Left forelimb (tissue), 1 donor: ENCODE results near the gene AFAP1L1.
A peak's percentile ranks its signal among the peaks of the same experiment; 100 is the strongest.
"Not testable (repeated sequence)": the region's sequence is repeated elsewhere in the genome, so short reads cannot be mapped to it uniquely, and the experiment has no call there.

Experiments used
- DNase-seq: peaks from one replicate; pipeline ENCODE4 v3.0.0-alpha.2; 2018; ENCODE audit warnings: low spot score

Gene AFAP1L1

DNA sequence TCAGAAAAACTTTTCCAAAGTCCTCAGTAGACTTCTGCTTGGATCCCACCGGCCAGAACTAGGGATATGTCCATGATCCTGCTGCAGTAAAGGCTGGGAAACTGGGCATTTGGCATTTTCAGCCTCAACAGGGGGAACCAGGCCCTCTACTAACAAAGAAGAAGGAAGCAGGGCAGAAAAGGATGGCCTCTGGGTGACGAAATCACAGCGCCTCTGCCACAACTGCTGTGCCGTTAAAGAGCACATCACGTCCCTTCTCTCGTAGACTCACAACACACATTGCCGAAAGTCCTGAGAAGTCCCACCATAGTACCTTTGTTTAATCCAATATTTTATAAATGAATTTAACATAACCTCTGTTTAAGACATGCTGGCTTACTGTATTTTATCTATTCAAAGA, 10.4 kb upstream of the AFAP1L1 start:
- no peak for DNase-seq

GRCh38 chr5:149262315-149262714, 9.3 kb upstream of the AFAP1L1 start:
- no peak for DNase-seq

DNA sequence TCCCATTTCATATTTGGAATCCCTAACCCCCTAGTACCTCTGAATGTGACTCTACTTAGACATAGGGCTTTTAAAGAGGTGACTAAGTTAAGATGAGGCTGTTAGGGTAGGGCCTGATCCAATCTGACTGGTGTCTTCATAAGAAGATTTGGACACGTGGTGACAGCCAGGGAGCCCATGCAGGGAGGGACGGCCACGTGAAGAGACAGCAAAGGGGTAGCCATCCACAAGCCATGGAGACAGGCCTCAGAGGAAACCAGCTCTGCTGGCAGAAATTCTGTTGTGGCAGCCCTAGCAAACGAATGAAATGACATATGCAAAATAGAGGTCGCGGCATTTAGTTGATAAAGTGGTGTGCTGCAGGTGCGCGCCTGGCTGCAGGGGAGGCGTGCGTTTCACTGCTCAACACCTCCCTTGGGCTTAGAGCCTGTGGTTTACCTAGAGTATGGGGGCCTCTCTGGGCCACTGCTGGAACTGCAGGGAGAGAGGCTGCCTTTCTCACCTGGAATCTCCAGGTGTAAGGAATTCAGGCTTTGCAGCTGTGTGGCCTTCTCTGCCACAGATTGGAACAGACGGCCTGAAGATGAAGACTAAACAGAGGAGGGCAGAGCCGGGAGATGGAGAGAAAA, 7.1 kb upstream of the AFAP1L1 start:
- DNase-seq: no peak

- DNase-seq: no peak
Observed at GRCh38 chr5:149265068-149265465, 6.6 kb upstream of the AFAP1L1 start.

DNA sequence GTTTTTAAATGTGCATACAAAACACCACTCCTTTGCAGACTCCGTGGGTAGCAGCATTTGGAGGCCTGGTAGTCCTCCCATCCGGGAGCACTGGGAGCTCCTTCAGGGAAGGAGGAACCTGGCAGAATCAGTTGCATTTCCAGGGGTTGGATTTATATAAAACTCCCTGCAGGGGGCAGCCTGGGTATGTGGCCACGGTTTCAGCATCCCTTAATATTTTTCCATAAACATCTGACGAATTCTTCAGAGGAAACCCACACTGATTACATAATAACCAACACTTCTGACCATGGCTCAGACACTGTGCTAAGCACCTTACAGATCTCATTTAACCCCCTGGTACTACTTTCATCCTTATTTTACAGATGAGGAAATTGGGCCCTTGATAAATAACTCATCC, 6.1 kb upstream of the AFAP1L1 start:
- DNase-seq: no peak

DNA sequence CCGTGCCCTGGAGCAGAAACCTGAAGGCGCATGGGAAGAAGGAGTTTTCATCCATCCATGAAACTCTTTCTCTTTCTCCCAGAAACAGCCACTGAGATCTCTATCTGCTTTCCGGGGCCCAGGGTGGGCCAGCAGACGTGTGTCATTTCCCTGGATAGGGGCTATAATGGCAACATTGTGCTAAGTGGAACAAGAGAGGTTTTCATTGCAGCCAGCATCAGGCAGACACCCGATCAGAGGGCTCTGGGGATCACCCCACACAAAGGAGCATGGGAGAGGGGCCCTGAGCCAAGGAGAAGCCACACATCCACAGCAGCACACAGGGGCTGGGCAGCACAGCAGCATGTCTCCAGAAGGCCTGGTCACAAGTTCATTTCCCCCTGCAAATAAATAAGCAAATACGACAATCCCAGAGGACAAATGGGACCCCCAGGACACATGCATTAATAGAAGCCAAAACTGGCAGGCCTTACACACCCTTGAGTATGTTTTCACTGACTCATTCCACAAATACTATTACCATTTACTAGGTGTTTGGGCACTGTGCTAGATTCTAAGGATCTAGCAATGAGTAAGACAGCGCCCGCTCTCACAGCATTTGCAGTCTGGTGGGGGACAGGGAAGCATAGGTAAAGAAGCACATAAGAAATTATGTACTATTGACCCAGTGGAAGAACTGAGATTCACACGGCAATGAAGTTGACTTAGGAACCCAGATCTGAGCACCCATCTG, 4.3 kb upstream of the AFAP1L1 start:
- no peak for DNase-seq

DNA sequence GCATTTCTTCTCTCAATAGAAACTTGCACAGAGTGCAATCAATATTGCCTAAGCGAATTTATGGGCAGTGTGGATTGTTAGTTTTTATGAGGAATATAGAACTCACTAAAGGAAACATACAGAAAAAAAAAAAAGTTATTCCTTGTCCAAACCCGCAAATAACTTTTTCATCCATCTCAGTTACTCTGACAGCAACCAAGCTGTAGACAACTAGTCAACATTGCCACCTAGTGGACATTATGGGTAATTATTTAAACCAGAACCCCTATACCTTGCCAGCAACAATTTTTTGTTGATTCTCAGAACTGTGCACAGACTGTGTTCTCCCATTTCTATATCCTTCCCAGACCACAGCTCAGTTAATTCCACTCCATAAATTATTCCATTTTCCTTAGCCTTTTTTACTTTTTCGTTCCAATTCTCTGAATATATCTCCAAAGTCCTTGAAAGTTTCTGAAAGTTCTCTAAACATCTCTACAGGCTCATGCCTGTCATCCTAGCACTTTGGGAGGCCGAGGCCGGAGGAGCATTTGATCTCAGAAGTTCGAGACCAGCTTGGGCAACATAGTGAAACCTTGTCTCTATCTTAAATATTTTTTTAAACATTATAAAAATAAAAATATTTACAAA, 2.6 kb upstream of the AFAP1L1 start:
- DNase-seq: no peak

GRCh38 chr5:149271195-149271715, 404 bp upstream of the AFAP1L1 start:
- DNase-seq: peak; percentile 71

- not testable (repeated sequence) for DNase-seq
Observed at GRCh38 chr5:149272781-149273180, 1.1 kb downstream of the AFAP1L1 start.

DNA sequence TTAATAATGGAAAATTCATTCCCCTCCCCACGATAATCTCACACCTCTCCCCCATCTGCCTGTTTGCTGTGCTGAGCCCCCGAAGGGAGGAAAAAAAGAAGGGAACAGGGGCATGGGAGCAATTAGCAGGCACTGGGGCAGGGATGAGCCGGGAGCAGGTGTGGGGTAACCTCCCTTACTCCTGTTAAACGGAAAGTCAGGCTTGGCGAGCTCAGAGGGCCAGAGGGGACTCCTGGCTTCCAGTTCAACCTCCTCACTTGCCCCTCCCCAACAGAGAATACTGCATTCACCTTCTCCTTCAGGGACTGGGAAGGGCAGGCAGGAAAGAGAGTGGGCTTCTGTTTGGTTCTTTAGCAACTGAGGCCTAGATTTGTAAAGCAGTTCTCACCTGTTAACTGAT, 1.6 kb downstream of the AFAP1L1 start:
- no peak for DNase-seq

DNA sequence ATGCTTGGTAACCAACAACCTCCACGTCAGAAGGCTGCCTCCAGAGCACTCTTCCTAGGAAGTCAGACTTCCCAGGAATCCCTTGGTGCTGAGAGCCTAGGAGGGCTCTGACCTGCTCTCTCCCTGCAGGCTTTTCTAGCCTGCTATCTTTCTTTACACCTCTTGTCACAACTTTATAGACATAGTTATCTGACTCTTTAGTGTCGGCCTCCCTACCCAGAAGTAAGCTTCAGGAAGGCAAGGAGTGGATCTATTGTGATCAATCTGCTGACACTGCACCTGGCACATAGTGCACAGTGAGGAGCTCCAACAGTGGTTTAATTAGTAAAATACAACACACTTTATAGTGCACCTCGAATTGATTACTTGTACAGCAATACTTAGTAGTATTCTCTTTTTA, 2.3 kb downstream of the AFAP1L1 start:
- DNase-seq: no peak

- DNase-seq: no peak
Observed at GRCh38 chr5:149274939-149275338, 3.3 kb downstream of the AFAP1L1 start.

DNA sequence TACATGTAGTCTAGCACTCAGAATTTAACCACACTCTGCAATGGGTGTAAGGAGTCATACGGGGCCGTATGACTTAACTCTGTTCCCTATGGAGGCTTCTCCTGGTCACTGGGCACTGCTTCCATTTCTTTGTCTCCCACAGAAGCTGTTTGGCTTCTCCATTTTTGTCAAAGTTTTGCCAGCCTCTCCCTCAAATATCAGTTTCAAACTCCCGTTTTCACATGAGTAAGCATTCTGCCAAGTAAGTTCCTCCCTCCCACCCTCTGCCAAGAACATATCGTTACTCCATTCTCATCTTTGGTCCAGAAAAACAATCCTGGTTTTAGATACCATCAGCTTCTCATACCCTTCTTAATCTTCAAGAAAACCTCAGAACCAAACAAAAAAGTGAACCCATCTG, 6.1 kb downstream of the AFAP1L1 start:
- no peak for DNase-seq

- no peak for DNase-seq
Observed at GRCh38 chr5:149278451-149279210, 7.0 kb downstream of the AFAP1L1 start.

GRCh38 chr5:149279661-149280060, 8.0 kb downstream of the AFAP1L1 start:
- DNase-seq: no peak

DNA sequence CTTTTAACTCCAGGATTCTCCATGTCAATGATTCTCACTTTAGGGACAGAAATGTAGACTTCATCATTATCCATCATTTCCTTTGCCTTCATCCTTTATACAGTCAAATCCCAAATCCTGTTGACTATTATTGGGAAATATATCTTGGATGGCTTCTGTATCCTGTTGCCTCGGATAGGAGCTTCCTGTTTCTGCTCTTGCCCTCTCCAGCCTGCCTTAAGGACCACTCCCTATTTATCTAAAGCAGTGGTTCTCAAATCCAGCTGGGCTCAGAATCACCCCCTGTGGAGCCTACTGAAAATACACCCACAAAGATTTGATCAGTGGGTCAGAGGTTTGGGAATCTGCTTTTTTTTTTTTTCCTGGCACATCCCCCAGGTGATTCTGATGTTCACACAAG, 8.5 kb downstream of the AFAP1L1 start:
- DNase-seq: no peak

- no peak for DNase-seq
Observed at GRCh38 chr5:149280802-149281201, 9.1 kb downstream of the AFAP1L1 start.

GRCh38 chr5:149282027-149282965, 10.6 kb downstream of the AFAP1L1 start:
- DNase-seq: no peak

DNA sequence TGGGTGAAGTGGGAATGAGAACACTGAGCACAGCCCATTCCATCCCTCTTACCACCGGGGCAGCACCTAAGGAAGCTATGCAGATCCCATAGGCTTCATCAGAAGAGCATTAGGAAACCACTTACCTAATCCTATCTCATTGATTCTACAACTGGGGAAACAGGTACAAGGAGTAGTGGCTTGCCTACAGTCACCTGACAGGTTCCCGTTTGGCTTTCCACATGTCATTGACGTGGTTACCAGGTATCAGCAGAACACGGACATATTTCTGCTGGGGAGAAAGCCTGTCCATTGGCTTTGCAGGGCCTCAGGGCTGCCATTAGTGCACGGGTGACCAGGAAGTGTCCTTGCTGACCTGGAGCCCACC, 11.3 kb downstream of the AFAP1L1 start:
- no peak for DNase-seq

- no peak for DNase-seq
Observed at GRCh38 chr5:149283626-149284480, 12.2 kb downstream of the AFAP1L1 start.
